Stimulated activated CD8-positive, alpha-beta memory T cell treated with anti-CD3 and anti-CD28 coated beads, Interleukin-2, amount 100 ng/mL, for 1 hour (primary cell): Measurements from ENCODE around the gene CFAP161.
"Not testable (repeated sequence)": the region's sequence is repeated elsewhere in the genome, so short reads cannot be mapped to it uniquely, and the experiment has no call there.

ENCODE experiments used
- DNase-seq, 2 donors: peaks; one replicate each; pipeline ENCODE4 v3.0.0-alpha.2; 2020; ENCODE audit warnings: low read depth in 2 of 2

Gene CFAP161

GRCh38 chr15:81157939-81158223 lies 23.8 kb downstream of the CFAP161 start:
- no peak for DNase-seq

GRCh38 chr15:81158561-81158960 lies 24.5 kb downstream of the CFAP161 start:
- DNase-seq: not testable (repeated sequence)

GRCh38 chr15:81160312-81161159 lies 26.5 kb downstream of the CFAP161 start:
- DNase-seq: no peak

- DNase-seq: no peak
Measured at GRCh38 chr15:81161160-81161673, 27.1 kb downstream of the CFAP161 start.

- no peak for DNase-seq
Measured at GRCh38 chr15:81161851-81162250, 27.8 kb downstream of the CFAP161 start.

GRCh38 chr15:81163961-81164800 lies 30.1 kb downstream of the CFAP161 start:
- no peak for DNase-seq

GRCh38 chr15:81165535-81165934 lies 31.5 kb downstream of the CFAP161 start:
- DNase-seq: no peak

GRCh38 chr15:81166636-81167305 lies 32.7 kb downstream of the CFAP161 start:
- no peak for DNase-seq

GRCh38 chr15:81168131-81168526 lies 34.1 kb downstream of the CFAP161 start:
- no peak for DNase-seq

- DNase-seq: no peak
Measured at GRCh38 chr15:81168644-81169043, 34.6 kb downstream of the CFAP161 start.

- DNase-seq: no peak
Measured at GRCh38 chr15:81170511-81170910, 36.4 kb downstream of the CFAP161 start.

- no peak for DNase-seq
Measured at GRCh38 chr15:81171286-81171685, 37.2 kb downstream of the CFAP161 start.

GRCh38 chr15:81174125-81174791 lies 40.2 kb downstream of the CFAP161 start:
- no peak for DNase-seq

- DNase-seq: no peak
Measured at GRCh38 chr15:81174792-81175327, 40.8 kb downstream of the CFAP161 start.

- DNase-seq: no peak
Measured at GRCh38 chr15:81175496-81175895, 41.4 kb downstream of the CFAP161 start.

GRCh38 chr15:81176291-81176893 lies 42.3 kb downstream of the CFAP161 start:
- DNase-seq: no peak

GRCh38 chr15:81178365-81178764 lies 44.3 kb downstream of the CFAP161 start:
- DNase-seq: no peak

- no peak for DNase-seq
Measured at GRCh38 chr15:81181220-81181619, 47.1 kb downstream of the CFAP161 start.

GRCh38 chr15:81182031-81182755 lies 48.1 kb downstream of the CFAP161 start:
- no peak for DNase-seq

- DNase-seq: no peak
Measured at GRCh38 chr15:81182756-81183438, 48.8 kb downstream of the CFAP161 start.
